Prostate gland (tissue), 2 donors: ENCODE data around the gene B4GALT7. TPM values are rescaled to one million over a fixed set of nuclear protein-coding genes. Genes with fewer than 3 reads are reported as not detected.

Experiments
- DNase-seq: peaks from one replicate; pipeline ENCODE4 v3.0.0-alpha.2; 2019; ENCODE audit warnings: low spot score
- H3K27ac ChIP-seq, 2 donors: fragments of 200-600 bp; sonication (generic); 2 replicates each; pipeline ENCODE4 v1.5.1; 2017 to 2019
- H3K27me3 ChIP-seq: fragments of 200-600 bp; sonication (generic); replicated peaks from 2 replicates; pipeline ENCODE4 v1.5.1; 2019; ENCODE audit not compliant: insufficient read depth
- H3K36me3 ChIP-seq, 2 donors: fragments of 200-600 bp; sonication (generic); 1 replicate in 1 of 2; 2 replicates in 1 of 2; pipeline versions ENCODE4 v1.5.1 to v1.8.1; 2017 to 2019
- H3K4me1 ChIP-seq: fragments of 200-600 bp; sonication (generic); replicated peaks from 2 replicates; pipeline ENCODE4 v1.5.1; 2019
- H3K4me3 ChIP-seq, 2 donors: fragments of 200-600 bp; sonication (generic); 2 replicates each; pipeline ENCODE4 v1.5.1; 2017 to 2019
- H3K9me3 ChIP-seq: fragments of 200-600 bp; sonication (generic); 2 replicates; pipeline ENCODE4 v1.5.1; 2017
- POLR2A ChIP-seq: fragments of 450-650 bp; IDR thresholded peaks from one replicate; pipeline ENCODE4 v1.6.1; 2016; ENCODE audit warnings: antibody characterized with exemption, mild to moderate bottlenecking
- POLR2AphosphoS5 ChIP-seq: sonication (generic); formaldehyde crosslinking; IDR thresholded peaks from one replicate; pipeline ENCODE4 v1.6.1; 2017; ENCODE audit warnings: antibody characterized with exemption
- WGBS: methylation state at CpG from one replicate; pipeline ENCODE4 v1.1.5; 2018; 5-methylcytosine and 5-hydroxymethylcytosine counted together
- intact Hi-C: fragments of 100-400 bp; cut with DNase I; formaldehyde crosslinking; loops from one replicate; pipeline ENCODE4 v1.14.2; 2022
- total RNA-seq, 2 donors: library from RNA; depleted of rRNA; stranded (reverse); fragments of >200 nt; gene quantifications; one replicate each; pipeline ENCODE4 v1.1.0, GENCODE V29; 2016
- TF ChIP-seq, protein P1 (sequence below), 4 experiments: fragments of 200-600 bp in 2 of 4; fragments of 450-650 bp in 2 of 4; sonication (generic) in 2 of 4; IDR thresholded peaks; 1 replicate in 3 of 4; 2 replicates in 1 of 4; pipeline ENCODE4 v1.5.1; 2016 to 2019; ENCODE audit warnings: antibody characterized with exemption in 4 of 4, mild to moderate bottlenecking in 2 of 4, moderate library complexity in 2 of 4

B4GALT7 gene
- total RNA-seq, 2 donors from 2014 or later: 41.6 to 66.2 TPM

DNA sequence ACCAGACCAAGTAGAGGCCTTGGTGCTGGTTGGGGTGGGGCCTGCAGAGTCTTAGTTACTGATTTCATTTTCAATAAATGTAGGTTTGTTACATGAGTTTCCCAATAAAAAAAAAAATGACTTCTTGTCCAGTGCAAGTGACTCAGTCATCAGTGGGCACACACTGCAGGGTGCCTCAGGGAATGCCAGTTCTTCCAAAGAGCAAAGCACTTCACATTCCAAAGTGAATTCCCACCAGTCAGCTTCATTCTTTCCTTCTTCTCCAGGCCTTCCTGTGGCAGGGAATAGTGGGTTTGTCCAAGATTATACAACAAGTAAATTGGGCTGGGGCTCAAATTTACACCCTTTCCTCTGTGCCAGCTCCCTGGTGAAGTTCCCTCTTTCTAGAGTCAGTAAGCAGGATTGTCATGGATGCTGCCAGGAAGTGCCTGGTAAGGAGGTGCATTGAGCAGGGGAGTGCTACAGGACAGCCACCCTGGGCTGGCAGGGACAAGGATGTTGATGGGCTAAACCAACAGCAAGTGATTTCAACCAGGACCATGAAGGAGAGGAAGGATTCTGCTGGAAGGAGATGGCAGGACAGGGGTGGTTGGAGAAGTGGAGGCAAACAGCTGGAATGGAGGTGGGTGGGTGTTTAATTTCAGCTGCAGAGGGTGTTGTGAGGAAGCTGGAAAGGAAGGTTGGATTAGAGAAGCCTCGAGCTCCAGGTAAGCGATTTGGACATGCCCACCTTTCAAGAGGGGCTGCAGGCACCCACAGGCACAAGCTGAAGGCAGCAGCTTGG, 3.7 kb upstream of the B4GALT7 start:
- Histone ChIP-seq H3K9me3 (no peaks in the 10 kb centered on the region), H3K27ac (no peak overlapping the region), H3K36me3 (peaks cover 11 to 14% of the 10 kb centered on the region in 2 donors), H3K4me3 (no peak overlapping the region), H3K27me3 (no peaks in the 10 kb centered on the region), H3K4me1 (peaks cover 3% of the 10 kb centered on the region)
- 100% methylated on average over 2 of the region's 2 CpGs for WGBS
- no peak for DNase-seq
- intact Hi-C loops: no loop called here
- TF ChIP-seq POLR2A: no peak
- TF ChIP-seq POLR2AphosphoS5: no peak
- TF ChIP-seq, protein P1, sequence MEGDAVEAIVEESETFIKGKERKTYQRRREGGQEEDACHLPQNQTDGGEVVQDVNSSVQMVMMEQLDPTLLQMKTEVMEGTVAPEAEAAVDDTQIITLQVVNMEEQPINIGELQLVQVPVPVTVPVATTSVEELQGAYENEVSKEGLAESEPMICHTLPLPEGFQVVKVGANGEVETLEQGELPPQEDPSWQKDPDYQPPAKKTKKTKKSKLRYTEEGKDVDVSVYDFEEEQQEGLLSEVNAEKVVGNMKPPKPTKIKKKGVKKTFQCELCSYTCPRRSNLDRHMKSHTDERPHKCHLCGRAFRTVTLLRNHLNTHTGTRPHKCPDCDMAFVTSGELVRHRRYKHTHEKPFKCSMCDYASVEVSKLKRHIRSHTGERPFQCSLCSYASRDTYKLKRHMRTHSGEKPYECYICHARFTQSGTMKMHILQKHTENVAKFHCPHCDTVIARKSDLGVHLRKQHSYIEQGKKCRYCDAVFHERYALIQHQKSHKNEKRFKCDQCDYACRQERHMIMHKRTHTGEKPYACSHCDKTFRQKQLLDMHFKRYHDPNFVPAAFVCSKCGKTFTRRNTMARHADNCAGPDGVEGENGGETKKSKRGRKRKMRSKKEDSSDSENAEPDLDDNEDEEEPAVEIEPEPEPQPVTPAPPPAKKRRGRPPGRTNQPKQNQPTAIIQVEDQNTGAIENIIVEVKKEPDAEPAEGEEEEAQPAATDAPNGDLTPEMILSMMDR (IDR thresholded peaks at IDR 0.05): no peak

DNA sequence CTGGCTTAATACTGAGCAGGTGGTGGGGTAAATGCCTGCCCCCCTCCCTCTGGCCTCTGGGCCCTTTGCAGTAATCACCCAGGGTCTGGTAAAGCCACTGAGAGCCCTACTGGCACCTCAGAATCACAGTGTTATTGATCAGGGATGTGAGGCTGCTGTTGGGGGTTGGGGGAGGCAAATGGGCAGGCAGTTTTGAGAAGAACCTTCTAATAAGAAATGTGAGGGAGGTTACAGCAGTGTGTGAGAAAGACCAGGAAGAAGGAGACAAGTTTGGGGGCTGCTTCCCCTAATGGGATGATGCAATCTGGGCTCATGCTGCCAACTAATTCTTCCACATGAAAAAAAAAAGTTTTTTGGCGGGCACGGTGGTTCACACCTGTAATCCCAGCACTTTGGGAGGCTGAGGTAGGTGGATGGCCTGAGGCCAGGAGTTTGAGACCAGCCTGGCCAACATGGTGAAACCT, 3.1 kb upstream of the B4GALT7 start:
- no peak for TF ChIP-seq POLR2A
- TF ChIP-seq, protein P1 (IDR thresholded peaks at IDR 0.05): no peak
- TF ChIP-seq POLR2AphosphoS5: no peak
- peaks cover 6% of the 10 kb centered on the region for H3K4me1 ChIP-seq
- intact Hi-C loops: no loop called here
- DNase-seq: no peak
- no peak overlapping the region for H3K4me3 ChIP-seq
- H3K9me3 ChIP-seq: no peaks in the 10 kb centered on the region
- H3K36me3 ChIP-seq: peaks cover 11 to 14% of the 10 kb centered on the region in 2 donors
- 100% methylated on average over 2 of the region's 2 CpGs for WGBS
- H3K27ac ChIP-seq: no peak overlapping the region
- H3K27me3 ChIP-seq: no peaks in the 10 kb centered on the region

DNA sequence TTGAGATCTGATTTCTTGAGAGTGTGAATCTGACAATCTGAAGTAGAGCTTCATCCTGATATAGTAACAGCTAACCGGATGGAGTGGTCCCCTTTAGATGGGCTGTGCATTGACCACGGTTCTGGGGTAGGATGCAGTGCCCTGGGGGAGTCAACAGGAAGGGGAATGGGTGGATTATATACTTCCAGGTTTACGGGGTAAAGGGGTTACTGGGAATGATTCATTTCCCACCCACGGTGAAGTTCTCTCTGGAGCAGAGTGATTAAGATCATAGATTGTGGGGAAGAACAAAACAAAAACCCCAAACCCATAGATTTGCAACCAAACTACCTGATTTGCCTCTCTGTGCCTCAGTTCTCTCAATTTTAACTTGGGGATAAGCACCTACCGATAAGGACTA, 1.5 kb upstream of the B4GALT7 start:
- Histone ChIP-seq H3K27ac (no peak overlapping the region), H3K9me3 (no peaks in the 10 kb centered on the region), H3K36me3 (peaks cover 11 to 14% of the 10 kb centered on the region in 2 donors), H3K4me3 (no peak overlapping the region), H3K27me3 (no peaks in the 10 kb centered on the region), H3K4me1 (peaks cover 4% of the 10 kb centered on the region)
- 41% methylated on average over 5 of the region's 5 CpGs for WGBS
- intact Hi-C loops: no loop called here
- no peak for TF ChIP-seq POLR2A
- DNase-seq: no peak

DNA sequence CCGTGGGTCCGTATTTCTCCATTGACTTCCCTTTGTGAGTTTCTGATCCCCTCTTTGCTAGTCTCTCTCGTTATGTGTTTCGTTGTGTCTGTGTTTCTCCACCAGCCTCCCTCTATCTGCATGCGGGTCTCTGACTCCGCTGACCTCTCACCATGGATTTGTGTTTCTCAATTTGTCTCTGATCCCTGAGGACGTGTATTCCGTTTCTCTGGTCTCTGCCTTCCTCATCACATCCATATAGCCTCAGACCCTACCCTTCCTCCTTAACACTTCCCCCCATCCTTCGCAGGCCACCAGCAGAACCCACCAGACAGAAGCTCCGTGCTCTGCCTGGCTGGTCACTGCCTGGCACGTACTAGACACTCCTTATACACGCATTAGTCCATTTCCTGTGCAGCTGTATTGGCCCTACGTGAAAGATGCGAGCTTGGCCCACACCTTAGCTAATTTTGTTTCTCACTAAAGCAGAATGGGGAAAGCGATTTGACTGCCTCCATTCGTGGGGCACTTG, 631 bp downstream of the B4GALT7 start:
- DNase-seq: no peak
- no peak for TF ChIP-seq POLR2AphosphoS5
- TF ChIP-seq, protein P1 (IDR thresholded peaks at IDR 0.05): no peak
- no peak for TF ChIP-seq POLR2A
- Histone ChIP-seq H3K4me3 (peak overlapping the region; percentile 57 to 93), H3K4me1 (peaks cover 2% of the 10 kb centered on the region), H3K27ac (peak overlapping the region; percentile 79 to 84), H3K36me3 (peaks cover 0 to 11% of the 10 kb centered on the region in 2 donors), H3K27me3 (no peaks in the 10 kb centered on the region), H3K9me3 (no peaks in the 10 kb centered on the region)
- intact Hi-C loops: loop anchor here (10.0 kb wide), 2 partner anchors 464 to 554 kb away; partner anchors contain the start of gene NHP2
- 6% methylated on average over 16 of the region's 16 CpGs for WGBS

DNA sequence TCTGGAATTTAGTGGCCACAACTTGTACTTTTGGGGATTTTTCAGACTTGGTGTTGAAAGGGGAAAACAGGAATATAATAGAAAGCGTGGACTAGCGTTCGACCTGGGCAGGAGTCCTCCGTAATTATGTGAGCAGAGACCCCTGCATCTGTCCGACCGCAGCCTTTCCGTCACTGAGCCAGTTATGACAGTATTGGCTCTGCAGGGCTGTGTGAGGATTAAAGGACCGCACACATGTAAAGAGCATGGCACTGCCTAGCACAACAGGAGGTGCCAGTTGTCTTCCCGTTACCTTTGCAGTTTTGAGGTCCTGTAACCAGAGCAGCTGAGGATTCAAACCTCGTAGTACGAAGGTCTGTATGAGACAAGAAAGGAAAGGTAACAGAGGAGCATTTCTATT, 1.2 kb downstream of the B4GALT7 start:
- intact Hi-C loops: loop anchor here (10.0 kb wide), 2 partner anchors 464 to 554 kb away; partner anchors contain the start of gene NHP2
- Histone ChIP-seq H3K9me3 (no peaks in the 10 kb centered on the region), H3K4me3 (peak overlapping the region in 1 of 2 donors; percentile 57), H3K4me1 (peaks cover 2% of the 10 kb centered on the region), H3K27ac (no peak overlapping the region), H3K36me3 (peaks cover 0 to 5% of the 10 kb centered on the region in 2 donors), H3K27me3 (no peaks in the 10 kb centered on the region)
- WGBS: 93% methylated on average over 11 of the region's 11 CpGs
- DNase-seq: no peak
- TF ChIP-seq, protein P1 (IDR thresholded peaks at IDR 0.05): no peak
- TF ChIP-seq POLR2A (no peak), POLR2AphosphoS5 (no peak)
